Activated CD4-positive, alpha-beta T cell treated with anti-CD3 and anti-CD28 coated beads for 36 hours (primary cell): ENCODE measurements around the gene WBP1. TPM values are rescaled to one million over a fixed set of nuclear protein-coding genes. Genes with fewer than 3 reads are reported as not detected.
"Not testable (repeated sequence)": the region's sequence is repeated elsewhere in the genome, so short reads cannot be mapped to it uniquely, and the experiment has no call there.

Experiments
- ATAC-seq: fragments of 200-7000 bp; cut with Tn5 transposase; one replicate; pipeline ENCODE4 v1.10.0; 2021; ENCODE audit warnings: mild to moderate bottlenecking, moderate library complexity
- CTCF ChIA-PET: fragments of 350-600 bp; sonication (Branson Sonifier 250); formaldehyde crosslinking; loops from one replicate; lab custom pipeline; 2021; ENCODE audit warnings: antibody characterized with exemption; lab: Charles Lee
- POLR2A ChIA-PET: fragments of 350-600 bp; sonication (Branson Sonifier 250); formaldehyde crosslinking; loops from one replicate; lab custom pipeline; 2021; ENCODE audit warnings: antibody characterized with exemption, inconsistent platforms; lab: Charles Lee
- DNase-seq: peaks from one replicate; pipeline ENCODE4 v3.0.0-alpha.2; 2020
- H3K27ac Mint-ChIP-seq: one replicate; pipeline ENCODE4 v1.8.0; 2021; ENCODE audit warnings: mixed read lengths
- H3K27me3 Mint-ChIP-seq: one replicate; pipeline ENCODE4 v1.8.0; 2021; ENCODE audit warnings: mixed read lengths
- H3K36me3 Mint-ChIP-seq: one replicate; pipeline ENCODE4 v1.8.0; 2021; ENCODE audit warnings: low read depth, mixed read lengths
- H3K4me1 Mint-ChIP-seq: one replicate; pipeline ENCODE4 v1.8.0; 2021; ENCODE audit warnings: mixed read lengths
- H3K4me3 Mint-ChIP-seq: one replicate; pipeline ENCODE4 v1.8.0; 2021; ENCODE audit warnings: mild to moderate bottlenecking, moderate library complexity, mixed read lengths
- H3K9me3 Mint-ChIP-seq: one replicate; pipeline ENCODE4 v1.8.0; 2021; ENCODE audit warnings: low read depth, mixed read lengths
- intact Hi-C, 2 experiments: fragments of 100-400 bp; cut with DNase I in 1 of 2; cut with micrococcal nuclease in 1 of 2; formaldehyde crosslinking; loops; one replicate each; pipeline versions ENCODE4 v1.14.2 to v1.15.1; 2022 to 2024; cut with DNase I, micrococcal nuclease
- total RNA-seq, 2 experiments: library from RNA; stranded (reverse); gene quantifications; one replicate each; pipeline ENCODE4 v1.2.3, GENCODE V29; 2021

Gene WBP1
- total RNA-seq, 2 experiments from 2014 or later: 24.9 to 30.2 TPM

- intact Hi-C loops, H3K27me3 Mint-ChIP-seq, DNase-seq, H3K9me3 Mint-ChIP-seq, ATAC-seq: not testable (repeated sequence)
- peak overlapping the region; percentile 86 for H3K27ac Mint-ChIP-seq
- peak overlapping the region; percentile 28 for H3K4me3 Mint-ChIP-seq
- peaks cover 18% of the 10 kb centered on the region for H3K36me3 Mint-ChIP-seq
- peaks cover 24% of the 10 kb centered on the region for H3K4me1 Mint-ChIP-seq
- POLR2A ChIA-PET: interaction anchor here (0.8 to 1.3 kb wide), 3 partner anchors 11 to 16 kb away, joined by 3 read pairs; partner anchors contain the start of genes INO80B and WBP1
- CTCF ChIA-PET: interaction anchor here (1.0 to 5.3 kb wide), 4 partner anchors 12 to 116 kb away, joined by 3 to 44 read pairs (median 21); partner anchors contain the start of genes AUP1, CCDC142, INO80B and TTC31
Measured at GRCh38 chr2:74470742-74471141, 12.5 kb downstream of the WBP1 start.

GRCh38 chr2:74471332-74472065 lies 13.3 kb downstream of the WBP1 start:
- DNase-seq: no peak
- H3K4me1 Mint-ChIP-seq: peaks cover 21% of the 10 kb centered on the region
- H3K27ac Mint-ChIP-seq: peak overlapping the region; percentile 93
- ChIA-PET POLR2A (interaction anchor here (0.6 to 1.4 kb wide), 5 partner anchors 10 to 105 kb away, joined by 3 to 6 read pairs (median 3); partner anchors contain the start of genes INO80B and WBP1), CTCF (interaction anchor here (0.6 to 5.3 kb wide), 5 partner anchors 10 to 115 kb away, joined by 3 to 44 read pairs (median 3); partner anchors contain the start of genes AUP1, CCDC142, INO80B and TTC31)
- H3K27me3 Mint-ChIP-seq: no peaks in the 10 kb centered on the region
- H3K9me3 Mint-ChIP-seq: no peaks in the 10 kb centered on the region
- peaks cover 18% of the 10 kb centered on the region for H3K36me3 Mint-ChIP-seq
- peak; percentile 8 for ATAC-seq
- intact Hi-C loops: loop anchor here (1.0 to 2.0 kb wide), 9 partner anchors 11 to 735 kb away; partner anchors contain the start of genes AUP1 (in 2 of the 2), HTRA2 (in 2 of the 2), WBP1 (in 2 of the 2) and C2orf81 (in 1 of the 2)
- peak overlapping the region; percentile 98 for H3K4me3 Mint-ChIP-seq

- POLR2A ChIA-PET: interaction anchor here (0.6 to 1.4 kb wide), 4 partner anchors 9 to 428 kb away, joined by 3 to 8 read pairs (median 6); partner anchors contain the start of genes CCDC142 and WBP1
- CTCF ChIA-PET: interaction anchor here (0.6 to 5.3 kb wide), 5 partner anchors 10 to 59 kb away, joined by 3 to 44 read pairs (median 4); partner anchors contain the start of genes CCDC142, DQX1, INO80B and TTC31
- peaks cover 20% of the 10 kb centered on the region for H3K36me3 Mint-ChIP-seq
Measured at GRCh38 chr2:74472086-74472944, 14.1 kb downstream of the WBP1 start, which contains the start of gene MRPL53. Gene MRPL53 (minus strand): TSS chr2:74472680. CDS start chr2:74472660, 20 bp downstream.

GRCh38 chr2:74472945-74473258 lies 14.7 kb downstream of the WBP1 start:
- ATAC-seq: no peak
- H3K27ac Mint-ChIP-seq: peak overlapping the region; percentile 93
- ChIA-PET POLR2A (interaction anchor here (1.3 to 1.4 kb wide), 2 partner anchors 9 to 15 kb away, joined by 6 read pairs; partner anchors contain the start of genes CCDC142 and WBP1), CTCF (interaction anchor here (0.6 to 5.3 kb wide), 5 partner anchors 9 to 59 kb away, joined by 3 to 44 read pairs (median 4); partner anchors contain the start of genes CCDC142, DQX1, INO80B and TTC31)
- peaks cover 21% of the 10 kb centered on the region for H3K4me1 Mint-ChIP-seq
- intact Hi-C loops: loop anchor here (1.0 to 2.0 kb wide), 10 partner anchors 8 to 736 kb away; partner anchors contain the start of genes AUP1 (in 2 of the 2), HTRA2 (in 2 of the 2), WBP1 (in 2 of the 2) and C2orf81 (in 1 of the 2)
- peak overlapping the region; percentile 98 for H3K4me3 Mint-ChIP-seq
- H3K9me3 Mint-ChIP-seq: no peaks in the 10 kb centered on the region
- H3K27me3 Mint-ChIP-seq: no peaks in the 10 kb centered on the region
- peaks cover 24% of the 10 kb centered on the region for H3K36me3 Mint-ChIP-seq
- DNase-seq: no peak

More at GRCh38 chr2:74472086-74472944, 14.1 kb downstream of the WBP1 start, which contains the start of gene MRPL53:
- Mint-ChIP-seq H3K4me1 (peaks cover 21% of the 10 kb centered on the region), H3K27ac (peak within 1 kb of the TSS; percentile 93), H3K27me3 (no peaks in the 10 kb centered on the region), H3K4me3 (peak within 1 kb of the TSS; percentile 98), H3K9me3 (no peaks in the 10 kb centered on the region)
- intact Hi-C loops: loop anchor here (1.0 to 2.0 kb wide), 9 partner anchors 10 to 736 kb away; partner anchors contain the start of genes AUP1 (in 2 of the 2), HTRA2 (in 2 of the 2), WBP1 (in 2 of the 2) and C2orf81 (in 1 of the 2)
- peak; percentile 97 for DNase-seq
- ATAC-seq: peak; percentile 92

GRCh38 chr2:74474481-74474880 lies 16.2 kb downstream of the WBP1 start:
- CTCF ChIA-PET: interaction anchor here (0.7 to 5.3 kb wide), 5 partner anchors 8 to 1713 kb away, joined by 3 to 44 read pairs (median 4); partner anchors contain the start of genes CCDC142, INO80B, TTC31 and WBP1
- ATAC-seq: no peak
- Mint-ChIP-seq H3K27ac (peak overlapping the region; percentile 19), H3K27me3 (no peaks in the 10 kb centered on the region), H3K4me3 (no peak overlapping the region), H3K4me1 (peaks cover 21% of the 10 kb centered on the region), H3K9me3 (no peaks in the 10 kb centered on the region), H3K36me3 (peaks cover 27% of the 10 kb centered on the region)
- intact Hi-C loops: no loop called here
- DNase-seq: no peak
- POLR2A ChIA-PET: interaction anchor here (0.6 kb wide), 1 partner anchor 22 kb away, joined by 8 read pairs; no protein-coding TSS in a partner anchor

GRCh38 chr2:74474899-74475298 lies 16.7 kb downstream of the WBP1 start:
- DNase-seq (peak; percentile 28), ATAC-seq (no peak)
- H3K9me3 Mint-ChIP-seq: no peaks in the 10 kb centered on the region
- ChIA-PET POLR2A (interaction anchor here (0.6 kb wide), 1 partner anchor 23 kb away, joined by 8 read pairs; no protein-coding TSS in a partner anchor), CTCF (interaction anchor here (0.7 to 5.3 kb wide), 6 partner anchors 7 to 86 kb away, joined by 3 to 44 read pairs (median 5); partner anchors contain the start of genes CCDC142, INO80B, TTC31 and WBP1)
- peaks cover 27% of the 10 kb centered on the region for H3K36me3 Mint-ChIP-seq
- peaks cover 22% of the 10 kb centered on the region for H3K4me1 Mint-ChIP-seq
- no peaks in the 10 kb centered on the region for H3K27me3 Mint-ChIP-seq
- H3K4me3 Mint-ChIP-seq: no peak overlapping the region
- intact Hi-C loops: no loop called here
- H3K27ac Mint-ChIP-seq: no peak overlapping the region

- ATAC-seq (no peak), DNase-seq (no peak)
- ChIA-PET CTCF (interaction anchor here (0.7 to 5.2 kb wide), 14 partner anchors 8 to 657 kb away, joined by 3 to 62 read pairs (median 3); partner anchors contain the start of genes AUP1, HTRA2, INO80B and LBX2), POLR2A (interaction anchor here (0.5 to 3.2 kb wide), 5 partner anchors 9 to 100 kb away, joined by 3 to 18 read pairs (median 6); partner anchors contain the start of genes INO80B, MRPL53 and WBP1)
- H3K4me3 Mint-ChIP-seq: peak overlapping the region; percentile 90
- peaks cover 31% of the 10 kb centered on the region for H3K4me1 Mint-ChIP-seq
- no peaks in the 10 kb centered on the region for H3K27me3 Mint-ChIP-seq
- no peaks in the 10 kb centered on the region for H3K9me3 Mint-ChIP-seq
- no peak overlapping the region for H3K27ac Mint-ChIP-seq
- H3K36me3 Mint-ChIP-seq: peaks cover 19% of the 10 kb centered on the region
- intact Hi-C loops: no loop called here
Measured at GRCh38 chr2:74481431-74481830, 23.2 kb downstream of the WBP1 start.

GRCh38 chr2:74481961-74482800 lies 23.9 kb downstream of the WBP1 start:
- ChIA-PET CTCF (interaction anchor here (0.5 to 5.2 kb wide), 20 partner anchors 9 to 658 kb away, joined by 3 to 62 read pairs (median 4); partner anchors contain the start of genes AUP1, DQX1, HTRA2 and INO80B), POLR2A (interaction anchor here (0.5 to 3.2 kb wide), 7 partner anchors 9 to 100 kb away, joined by 3 to 18 read pairs (median 3); partner anchors contain the start of genes AUP1, HTRA2, INO80B and MRPL53)
- H3K27me3 Mint-ChIP-seq: no peaks in the 10 kb centered on the region
- H3K4me1 Mint-ChIP-seq: peaks cover 31% of the 10 kb centered on the region
- peak overlapping the region; percentile 90 for H3K4me3 Mint-ChIP-seq
- H3K36me3 Mint-ChIP-seq: peaks cover 21% of the 10 kb centered on the region
- no peaks in the 10 kb centered on the region for H3K9me3 Mint-ChIP-seq
- intact Hi-C loops: loop anchor here (1.0 to 2.0 kb wide), 6 partner anchors 10 to 1097 kb away; partner anchors contain the start of genes ALMS1 (in 1 of the 2), C2orf81 (in 1 of the 2), DOK1 (in 1 of the 2) and INO80B (in 1 of the 2)
- H3K27ac Mint-ChIP-seq: peak overlapping the region; percentile 99
- peak; percentile 75 for DNase-seq
- ATAC-seq: peak; percentile 37
